HEK293 (cell line): ENCODE measurements around the gene SSBP3.

ENCODE experiments used
- BCL6B ChIP-seq: fragments of 450-650 bp; formaldehyde crosslinking; IDR thresholded peaks from 2 replicates; pipeline ENCODE4 v1.5.1; 2017; ENCODE audit warnings: missing biosample characterization, missing genetic modification characterization
- CTCF ChIP-seq: fragments of 450-650 bp; formaldehyde crosslinking; IDR thresholded peaks from 2 replicates; pipeline ENCODE4 v1.5.1; 2016; ENCODE audit warnings: missing biosample characterization, missing genetic modification characterization
- GLIS2 ChIP-seq: fragments of 450-650 bp; formaldehyde crosslinking; IDR thresholded peaks from 2 replicates; pipeline ENCODE4 v1.5.1; 2016; ENCODE audit warnings: missing biosample characterization, missing genetic modification characterization
- PBX3 ChIP-seq: sonication (generic); formaldehyde crosslinking; IDR thresholded peaks from 2 replicates; pipeline ENCODE4 v1.8.1; 2022; ENCODE audit warnings: mild to moderate bottlenecking, moderate library complexity, missing genetic modification reagents
- SP2 ChIP-seq: fragments of 450-650 bp; formaldehyde crosslinking; IDR thresholded peaks from 2 replicates; pipeline ENCODE4 v1.5.1; 2016; ENCODE audit warnings: missing biosample characterization, missing genetic modification characterization
- ZBTB20 ChIP-seq: fragments of 450-650 bp; formaldehyde crosslinking; IDR thresholded peaks from 2 replicates; pipeline ENCODE4 v1.5.1; 2016; ENCODE audit warnings: missing biosample characterization, missing genetic modification characterization
- ZFHX2 ChIP-seq: fragments of 450-650 bp; formaldehyde crosslinking; conservative IDR thresholded peaks from 2 replicates; pipeline ENCODE4 v1.5.1; 2016; ENCODE audit warnings: missing biosample characterization, missing genetic modification characterization
- ZNF138 ChIP-seq: fragments of 450-650 bp; formaldehyde crosslinking; IDR thresholded peaks from 2 replicates; pipeline ENCODE4 v1.5.1; 2016; ENCODE audit warnings: missing biosample characterization, missing genetic modification characterization, borderline replicate concordance
- ZNF148 ChIP-seq: fragments of 450-650 bp; formaldehyde crosslinking; IDR thresholded peaks from 2 replicates; pipeline ENCODE4 v1.5.0; 2017; ENCODE audit warnings: missing biosample characterization, missing genetic modification characterization, borderline replicate concordance
- ZNF211 ChIP-seq: fragments of 450-650 bp; formaldehyde crosslinking; IDR thresholded peaks from 2 replicates; pipeline ENCODE4 v1.5.1; 2016; ENCODE audit warnings: low read depth, missing biosample characterization, missing genetic modification characterization
- ZNF221 ChIP-seq: fragments of 450-650 bp; formaldehyde crosslinking; IDR thresholded peaks from 2 replicates; pipeline ENCODE4 v1.5.1; 2017; ENCODE audit warnings: missing biosample characterization, missing genetic modification characterization, borderline replicate concordance
- ZNF280D ChIP-seq: fragments of 450-650 bp; formaldehyde crosslinking; IDR thresholded peaks from 2 replicates; pipeline ENCODE4 v1.5.1; 2016; ENCODE audit warnings: missing biosample characterization, missing genetic modification characterization
- ZNF341 ChIP-seq: fragments of 450-650 bp; formaldehyde crosslinking; IDR thresholded peaks from 2 replicates; pipeline ENCODE4; 2016; ENCODE audit warnings: low read depth, missing biosample characterization, missing genetic modification characterization
- ZNF366 ChIP-seq: fragments of 450-650 bp; formaldehyde crosslinking; conservative IDR thresholded peaks from 2 replicates; pipeline ENCODE4 v1.5.1; 2016; ENCODE audit warnings: missing biosample characterization, missing genetic modification characterization
- ZNF530 ChIP-seq: fragments of 450-650 bp; formaldehyde crosslinking; IDR thresholded peaks from 2 replicates; pipeline ENCODE4 v1.5.1; 2016; ENCODE audit warnings: low read depth, missing biosample characterization, missing genetic modification characterization
- ZNF600 ChIP-seq: fragments of 450-650 bp; formaldehyde crosslinking; IDR thresholded peaks from 2 replicates; pipeline ENCODE4 v1.5.1; 2016; ENCODE audit warnings: missing biosample characterization, missing genetic modification characterization
- ZNF785 ChIP-seq: fragments of 450-650 bp; formaldehyde crosslinking; IDR thresholded peaks from 2 replicates; pipeline ENCODE4 v1.5.1; 2016; ENCODE audit warnings: missing biosample characterization, missing genetic modification characterization
- ZNF791 ChIP-seq: fragments of 450-650 bp; formaldehyde crosslinking; IDR thresholded peaks from 2 replicates; pipeline ENCODE4 v1.5.1; 2016; ENCODE audit warnings: missing biosample characterization, missing genetic modification characterization
- TF ChIP-seq, protein P1 (sequence below): fragments of 450-650 bp; formaldehyde crosslinking; conservative IDR thresholded peaks from 2 replicates; pipeline ENCODE4 v1.5.1; 2016; ENCODE audit warnings: low read depth, missing biosample characterization, missing genetic modification characterization
- TF ChIP-seq, protein P2 (sequence below): fragments of 450-650 bp; formaldehyde crosslinking; IDR thresholded peaks from 2 replicates; pipeline ENCODE4 v1.5.1; 2016; ENCODE audit warnings: missing biosample characterization, missing genetic modification characterization
- TF ChIP-seq, protein P3 (sequence below): fragments of 450-650 bp; formaldehyde crosslinking; IDR thresholded peaks from 2 replicates; pipeline ENCODE4 v1.5.1; 2016; ENCODE audit warnings: missing biosample characterization, missing genetic modification characterization

Gene SSBP3

GRCh38 chr1:54199765-54200518, 206.3 kb downstream of the SSBP3 start, which contains the start of the genes CYB5RL and MRPL37 (continued):
- no peak for TF ChIP-seq ZNF211 (tag by site-specific recombination)
- TF ChIP-seq ZNF791 (tag by site-specific recombination): no peak
- peak; percentile 84 for TF ChIP-seq ZFHX2 (tag by site-specific recombination)
- TF ChIP-seq ZNF341 (tag by site-specific recombination): peak; percentile 72
- TF ChIP-seq ZNF530: no peak
- TF ChIP-seq BCL6B: no peak
- TF ChIP-seq ZNF221 (tag by site-specific recombination): no peak
- TF ChIP-seq ZNF366 (tag by site-specific recombination): no peak; the same call in 1 of the 2 replicates
- TF ChIP-seq ZNF138 (tag by site-specific recombination): no peak
- 0 out of 2 replicates have a peak, but pooled peaks have one; percentile 30 for TF ChIP-seq ZNF600
- TF ChIP-seq GLIS2 (tag by site-specific recombination): 0 out of 2 replicates have a peak, but pooled peaks have one; percentile 24
- TF ChIP-seq, protein P1, sequence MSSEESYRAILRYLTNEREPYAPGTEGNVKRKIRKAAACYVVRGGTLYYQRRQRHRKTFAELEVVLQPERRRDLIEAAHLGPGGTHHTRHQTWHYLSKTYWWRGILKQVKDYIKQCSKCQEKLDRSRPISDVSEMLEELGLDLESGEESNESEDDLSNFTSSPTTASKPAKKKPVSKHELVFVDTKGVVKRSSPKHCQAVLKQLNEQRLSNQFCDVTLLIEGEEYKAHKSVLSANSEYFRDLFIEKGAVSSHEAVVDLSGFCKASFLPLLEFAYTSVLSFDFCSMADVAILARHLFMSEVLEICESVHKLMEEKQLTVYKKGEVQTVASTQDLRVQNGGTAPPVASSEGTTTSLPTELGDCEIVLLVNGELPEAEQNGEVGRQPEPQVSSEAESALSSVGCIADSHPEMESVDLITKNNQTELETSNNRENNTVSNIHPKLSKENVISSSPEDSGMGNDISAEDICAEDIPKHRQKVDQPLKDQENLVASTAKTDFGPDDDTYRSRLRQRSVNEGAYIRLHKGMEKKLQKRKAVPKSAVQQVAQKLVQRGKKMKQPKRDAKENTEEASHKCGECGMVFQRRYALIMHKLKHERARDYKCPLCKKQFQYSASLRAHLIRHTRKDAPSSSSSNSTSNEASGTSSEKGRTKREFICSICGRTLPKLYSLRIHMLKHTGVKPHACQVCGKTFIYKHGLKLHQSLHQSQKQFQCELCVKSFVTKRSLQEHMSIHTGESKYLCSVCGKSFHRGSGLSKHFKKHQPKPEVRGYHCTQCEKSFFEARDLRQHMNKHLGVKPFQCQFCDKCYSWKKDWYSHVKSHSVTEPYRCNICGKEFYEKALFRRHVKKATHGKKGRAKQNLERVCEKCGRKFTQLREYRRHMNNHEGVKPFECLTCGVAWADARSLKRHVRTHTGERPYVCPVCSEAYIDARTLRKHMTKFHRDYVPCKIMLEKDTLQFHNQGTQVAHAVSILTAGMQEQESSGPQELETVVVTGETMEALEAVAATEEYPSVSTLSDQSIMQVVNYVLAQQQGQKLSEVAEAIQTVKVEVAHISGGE: no peak
- TF ChIP-seq ZNF148 (tag by site-specific recombination): no peak
- no peak for TF ChIP-seq ZNF785 (tag by site-specific recombination)
- TF ChIP-seq, protein P2, sequence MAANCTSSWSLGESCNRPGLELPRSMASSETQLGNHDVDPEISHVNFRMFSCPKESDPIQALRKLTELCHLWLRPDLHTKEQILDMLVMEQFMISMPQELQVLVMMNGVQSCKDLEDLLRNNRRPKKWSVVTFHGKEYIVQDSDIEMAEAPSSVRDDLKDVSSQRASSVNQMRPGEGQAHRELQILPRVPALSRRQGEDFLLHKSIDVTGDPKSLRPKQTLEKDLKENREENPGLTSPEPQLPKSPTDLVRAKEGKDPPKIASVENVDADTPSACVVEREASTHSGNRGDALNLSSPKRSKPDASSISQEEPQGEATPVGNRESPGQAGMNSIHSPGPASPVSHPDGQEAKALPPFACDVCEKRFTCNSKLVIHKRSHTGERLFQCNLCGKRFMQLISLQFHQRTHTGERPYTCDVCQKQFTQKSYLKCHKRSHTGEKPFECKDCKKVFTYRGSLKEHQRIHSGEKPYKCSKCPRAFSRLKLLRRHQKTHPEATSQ (tag by site-specific recombination): no peak
- TF ChIP-seq CTCF (tag by site-specific recombination): no peak
- TF ChIP-seq ZNF280D: no peak
- TF ChIP-seq PBX3 (CRISPR knock-in tag): peak; percentile 90; the same call in 1 of the 2 replicates
- TF ChIP-seq, protein P3, sequence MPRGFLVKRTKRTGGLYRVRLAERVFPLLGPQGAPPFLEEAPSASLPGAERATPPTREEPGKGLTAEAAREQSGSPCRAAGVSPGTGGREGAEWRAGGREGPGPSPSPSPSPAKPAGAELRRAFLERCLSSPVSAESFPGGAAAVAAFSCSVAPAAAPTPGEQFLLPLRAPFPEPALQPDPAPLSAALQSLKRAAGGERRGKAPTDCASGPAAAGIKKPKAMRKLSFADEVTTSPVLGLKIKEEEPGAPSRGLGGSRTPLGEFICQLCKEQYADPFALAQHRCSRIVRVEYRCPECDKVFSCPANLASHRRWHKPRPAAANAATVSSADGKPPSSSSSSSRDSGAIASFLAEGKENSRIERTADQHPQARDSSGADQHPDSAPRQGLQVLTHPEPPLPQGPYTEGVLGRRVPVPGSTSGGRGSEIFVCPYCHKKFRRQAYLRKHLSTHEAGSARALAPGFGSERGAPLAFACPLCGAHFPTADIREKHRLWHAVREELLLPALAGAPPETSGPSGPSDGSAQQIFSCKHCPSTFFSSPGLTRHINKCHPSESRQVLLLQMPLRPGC (tag by site-specific recombination): no peak; the same call in 1 of the 2 replicates
- no peak for TF ChIP-seq ZBTB20
- TF ChIP-seq SP2 (tag by site-specific recombination): peak; percentile 97
